Thyroid gland (tissue), 4 donors: ENCODE data around the gene IL17RA. TPM values are rescaled to one million over a fixed set of nuclear protein-coding genes. Genes with fewer than 3 reads are reported as not detected.

Experiments used
- DNase-seq, 2 donors: peaks; one replicate each; pipeline ENCODE4 v3.0.0-alpha.2; 2019
- H3K27ac ChIP-seq, 3 donors: fragments of 200-600 bp; sonication (generic); 1 replicate in 2 of 3; 2 replicates in 1 of 3; pipeline ENCODE4 v1.5.1; 2016 to 2019; ENCODE audit warnings: mild to moderate bottlenecking in 1 of 3, moderate library complexity in 1 of 3
- H3K27me3 ChIP-seq: fragments of 200-600 bp; sonication (generic); one replicate; pipeline ENCODE4 v1.5.1; 2019
- H3K36me3 ChIP-seq, 2 donors: fragments of 200-600 bp; sonication (generic); one replicate each; pipeline ENCODE4 v1.5.1; 2016 to 2019
- H3K4me1 ChIP-seq, 2 donors: fragments of 200-600 bp; sonication (generic); one replicate each; pipeline ENCODE4 v1.5.1; 2017 to 2019
- H3K4me3 ChIP-seq, 3 donors: fragments of 200-600 bp; sonication (generic); replicated peaks in 1 of 3; 1 replicate in 2 of 3; 2 replicates in 1 of 3; pipeline ENCODE4 v1.5.1; 2016; ENCODE audit warnings: mild to moderate bottlenecking in 1 of 3
- H3K9me3 ChIP-seq: fragments of 200-600 bp; sonication (generic); one replicate; pipeline ENCODE4 v1.5.1; 2017
- POLR2A ChIP-seq, 2 donors: fragments of 450-650 bp; IDR thresholded peaks; one replicate each; pipeline ENCODE4 v1.6.1; 2017; ENCODE audit warnings: antibody characterized with exemption in 2 of 2, mild to moderate bottlenecking in 2 of 2, moderate library complexity in 1 of 2
- WGBS, 2 donors: methylation state at CpG; one replicate each; pipeline ENCODE4 v1.1.5; 2017; 5-methylcytosine and 5-hydroxymethylcytosine counted together
- intact Hi-C: fragments of 100-400 bp; cut with DNase I; formaldehyde crosslinking; loops from one replicate; pipeline ENCODE4 v1.15.1; 2023
- total RNA-seq, 4 donors: library from RNA; depleted of rRNA; stranded (reverse); fragments of >200 nt; gene quantifications; one replicate each; pipeline ENCODE4 v1.2.3, GENCODE V29; 2016
- TF ChIP-seq, protein P1 (sequence below), 6 experiments: fragments of 200-600 bp in 3 of 6; fragments of 450-650 bp in 3 of 6; sonication (generic) in 3 of 6; IDR thresholded peaks; one replicate each; pipeline ENCODE4 v1.5.1; 2016 to 2019; ENCODE audit warnings: antibody characterized with exemption in 6 of 6, mild to moderate bottlenecking in 2 of 6, inconsistent platforms in 1 of 6, moderate library complexity in 1 of 6

The IL17RA gene
- total RNA-seq, 4 donors from 2014 or later = 10.3 to 19.1 (median 15.5) TPM

DNA sequence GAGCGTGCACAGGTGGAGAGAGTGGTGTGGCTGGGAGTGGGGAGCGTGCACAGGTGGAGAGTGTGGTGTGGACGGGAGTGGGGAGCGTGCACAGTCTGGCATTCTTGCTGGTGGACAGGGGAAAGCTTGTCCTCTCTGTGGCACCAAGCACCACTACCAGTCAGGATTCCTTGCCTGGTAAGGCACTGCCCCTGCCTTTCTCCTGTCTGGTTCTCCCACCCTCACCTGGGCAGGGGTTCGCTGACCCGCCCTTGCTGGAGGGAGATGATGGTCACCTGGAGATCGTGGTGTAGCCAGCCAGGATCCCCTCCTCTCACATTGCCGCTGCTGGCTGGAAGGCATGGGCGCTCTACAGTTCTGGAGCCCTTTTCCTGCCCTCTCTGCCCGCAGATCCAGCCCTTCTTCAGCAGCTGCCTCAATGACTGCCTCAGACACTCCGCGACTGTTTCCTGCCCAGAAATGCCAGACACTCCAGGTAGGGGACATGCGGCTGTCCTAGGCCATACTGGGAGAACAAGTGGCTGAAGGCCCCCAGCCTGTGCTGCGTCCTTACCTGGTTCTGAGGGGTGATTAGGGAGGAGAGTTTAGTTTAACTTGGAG is 19.6 kb downstream of the IL17RA start:
- H3K4me1 ChIP-seq = peaks cover 6 to 11% of the 10 kb centered on the region in 2 donors
- H3K27me3 ChIP-seq = no peaks in the 10 kb centered on the region
- WGBS, 2 donors = 66 to 67% methylated on average over 7 to 12 of the region's 14 CpGs
- no peak for DNase-seq
- H3K36me3 ChIP-seq = peaks cover 44 to 45% of the 10 kb centered on the region in 2 donors
- no peak overlapping the region for H3K27ac ChIP-seq
- H3K4me3 ChIP-seq = no peak overlapping the region
- no peaks in the 10 kb centered on the region for H3K9me3 ChIP-seq
- intact Hi-C loops = no loop called here
- TF ChIP-seq, protein P1, sequence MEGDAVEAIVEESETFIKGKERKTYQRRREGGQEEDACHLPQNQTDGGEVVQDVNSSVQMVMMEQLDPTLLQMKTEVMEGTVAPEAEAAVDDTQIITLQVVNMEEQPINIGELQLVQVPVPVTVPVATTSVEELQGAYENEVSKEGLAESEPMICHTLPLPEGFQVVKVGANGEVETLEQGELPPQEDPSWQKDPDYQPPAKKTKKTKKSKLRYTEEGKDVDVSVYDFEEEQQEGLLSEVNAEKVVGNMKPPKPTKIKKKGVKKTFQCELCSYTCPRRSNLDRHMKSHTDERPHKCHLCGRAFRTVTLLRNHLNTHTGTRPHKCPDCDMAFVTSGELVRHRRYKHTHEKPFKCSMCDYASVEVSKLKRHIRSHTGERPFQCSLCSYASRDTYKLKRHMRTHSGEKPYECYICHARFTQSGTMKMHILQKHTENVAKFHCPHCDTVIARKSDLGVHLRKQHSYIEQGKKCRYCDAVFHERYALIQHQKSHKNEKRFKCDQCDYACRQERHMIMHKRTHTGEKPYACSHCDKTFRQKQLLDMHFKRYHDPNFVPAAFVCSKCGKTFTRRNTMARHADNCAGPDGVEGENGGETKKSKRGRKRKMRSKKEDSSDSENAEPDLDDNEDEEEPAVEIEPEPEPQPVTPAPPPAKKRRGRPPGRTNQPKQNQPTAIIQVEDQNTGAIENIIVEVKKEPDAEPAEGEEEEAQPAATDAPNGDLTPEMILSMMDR (IDR thresholded peaks at IDR 0.05) = no peak
- no peak for TF ChIP-seq POLR2A (IDR thresholded peaks at IDR 0.05)

DNA sequence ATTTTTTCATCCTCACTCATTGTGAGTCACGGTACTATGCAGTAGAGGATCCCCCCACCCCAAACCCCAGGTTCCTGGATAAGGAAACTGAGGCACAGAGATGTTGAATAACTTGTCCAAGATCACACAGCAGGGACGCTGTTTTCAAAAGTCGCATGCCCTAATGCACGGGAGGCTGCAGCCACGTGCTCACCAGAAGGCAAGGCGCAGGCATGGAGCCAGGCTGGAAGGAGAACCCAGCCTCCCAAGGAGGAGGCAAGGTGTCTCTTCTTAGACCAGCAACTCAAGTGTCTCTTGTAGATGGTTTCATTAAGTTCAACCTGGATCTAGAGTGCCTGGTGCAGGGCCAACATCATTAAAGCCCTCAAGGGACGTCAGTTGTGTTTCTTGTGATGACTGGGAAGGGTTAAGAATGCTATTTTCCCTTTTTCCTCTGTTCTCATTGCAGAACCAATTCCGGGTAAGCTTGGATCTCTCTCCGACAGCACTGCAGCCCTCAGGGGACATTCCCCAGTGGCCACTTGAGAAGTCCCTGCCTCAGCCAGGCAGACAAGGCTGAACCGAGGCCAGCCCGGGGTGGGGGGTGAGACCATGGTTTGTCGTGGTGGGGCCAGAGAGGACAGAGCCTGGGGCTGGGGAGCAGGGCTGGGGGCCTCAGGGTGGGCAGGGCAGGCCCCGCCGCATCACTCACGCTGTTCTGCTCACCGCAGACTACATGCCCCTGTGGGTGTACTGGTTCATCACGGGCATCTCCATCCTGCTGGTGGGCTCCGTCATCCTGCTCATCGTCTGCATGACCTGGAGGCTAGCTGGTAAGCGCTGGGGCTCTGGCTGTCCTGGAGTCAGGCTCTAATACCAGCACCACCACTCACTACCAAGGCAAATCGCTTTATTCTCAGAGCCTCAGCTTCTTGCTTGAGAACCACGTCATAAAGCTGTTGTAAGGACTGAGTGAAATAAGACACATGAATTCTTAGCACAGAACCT is 20.6 kb downstream of the IL17RA start:
- intact Hi-C loops = no loop called here
- peaks cover 36 to 43% of the 10 kb centered on the region in 2 donors for H3K36me3 ChIP-seq
- WGBS, 2 donors = 38 to 43% methylated on average over 12 to 22 of the region's 22 CpGs
- peaks cover 6 to 11% of the 10 kb centered on the region in 2 donors for H3K4me1 ChIP-seq
- H3K27me3 ChIP-seq = no peaks in the 10 kb centered on the region
- peak; percentile 79 to 84 for DNase-seq
- H3K27ac ChIP-seq = no peak overlapping the region
- no peaks in the 10 kb centered on the region for H3K9me3 ChIP-seq
- TF ChIP-seq, protein P1 (IDR thresholded peaks at IDR 0.05) = no peak
- no peak for TF ChIP-seq POLR2A (IDR thresholded peaks at IDR 0.05)
- no peak overlapping the region for H3K4me3 ChIP-seq

DNA sequence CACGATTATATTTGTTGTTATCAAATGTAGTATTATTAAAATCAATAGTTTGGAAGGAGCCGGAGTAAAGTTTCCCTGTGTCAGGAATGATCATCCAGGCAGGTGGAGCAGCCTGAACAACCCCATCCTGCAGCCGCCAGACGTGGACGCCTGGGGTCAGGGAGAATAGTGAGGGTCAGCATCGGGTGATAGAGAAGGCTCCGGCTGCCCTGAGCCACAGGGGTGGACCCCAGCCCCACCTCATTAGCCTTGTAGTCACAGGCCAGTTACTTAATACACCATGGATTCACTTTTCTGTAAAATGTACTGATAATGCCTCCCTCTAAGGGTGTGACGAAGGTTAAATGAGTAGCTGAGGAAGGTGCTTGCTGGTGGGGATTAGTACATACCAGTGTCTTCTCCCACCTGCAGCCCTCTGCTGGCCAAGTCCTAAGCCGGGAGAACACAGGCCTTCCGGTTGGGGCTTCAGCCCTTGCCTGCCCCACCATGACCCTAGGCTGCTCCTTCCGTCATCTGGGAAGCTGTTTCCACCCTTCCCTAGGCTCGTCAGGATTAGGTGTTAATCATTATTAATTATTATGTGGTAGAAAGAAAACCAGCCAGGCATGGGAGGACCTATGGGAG is 21.5 kb downstream of the IL17RA start:
- no peak for TF ChIP-seq POLR2A (IDR thresholded peaks at IDR 0.05)
- TF ChIP-seq, protein P1 (IDR thresholded peaks at IDR 0.05) = no peak
- H3K36me3 ChIP-seq = peaks cover 28 to 35% of the 10 kb centered on the region in 2 donors
- H3K27ac ChIP-seq = no peak overlapping the region
- intact Hi-C loops = no loop called here
- no peak overlapping the region for H3K4me3 ChIP-seq
- H3K4me1 ChIP-seq = peaks cover 6 to 11% of the 10 kb centered on the region in 2 donors
- no peaks in the 10 kb centered on the region for H3K27me3 ChIP-seq
- no peak for DNase-seq
- H3K9me3 ChIP-seq = no peaks in the 10 kb centered on the region
- WGBS, 2 donors = 88 to 91% methylated on average over 12 of the region's 12 CpGs

DNA sequence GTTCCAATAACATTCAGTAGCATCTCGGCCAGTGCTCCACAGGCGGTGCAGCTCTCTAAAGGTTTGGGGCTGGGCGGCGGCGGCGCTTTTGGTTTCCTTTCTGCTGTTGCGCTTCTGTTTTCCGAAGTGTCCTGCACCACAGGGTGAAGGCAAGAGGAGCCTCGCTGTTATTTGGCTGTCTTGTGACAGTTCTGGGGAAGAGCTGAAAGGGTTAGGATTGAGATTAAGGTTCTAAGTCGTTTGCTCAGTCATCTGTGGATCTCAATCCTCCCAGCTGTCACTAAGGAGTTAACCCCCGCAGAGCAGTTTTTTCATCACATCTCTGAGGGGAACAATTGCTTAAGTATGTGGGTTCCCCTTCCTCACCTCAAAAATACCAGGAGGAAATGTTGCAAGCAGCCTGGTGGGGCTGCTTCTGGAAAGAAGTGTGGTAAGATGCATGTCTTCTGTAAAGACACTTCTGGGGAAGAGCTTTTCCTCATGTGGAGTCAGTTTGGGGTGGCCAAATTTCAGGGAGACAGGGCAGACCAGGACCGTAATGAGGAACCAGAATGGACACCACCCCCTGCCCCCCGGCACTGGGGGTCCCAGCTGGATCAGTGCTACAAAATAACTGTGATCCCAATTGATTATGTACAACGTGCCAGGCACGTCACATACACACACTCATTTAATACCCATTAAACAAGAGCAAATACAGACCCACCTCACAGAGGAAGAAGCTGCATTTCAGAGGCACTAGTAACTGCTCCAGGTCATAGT is 22.2 kb downstream of the IL17RA start:
- Histone ChIP-seq H3K4me3 (no peak overlapping the region), H3K27ac (no peak overlapping the region), H3K4me1 (peaks cover 6 to 11% of the 10 kb centered on the region in 2 donors), H3K9me3 (no peaks in the 10 kb centered on the region), H3K27me3 (no peaks in the 10 kb centered on the region), H3K36me3 (peaks cover 23 to 28% of the 10 kb centered on the region in 2 donors)
- intact Hi-C loops = no loop called here
- 88 to 92% methylated on average over 15 of the region's 15 CpGs for WGBS, 2 donors
- TF ChIP-seq, protein P1 (IDR thresholded peaks at IDR 0.05) = no peak
- no peak for TF ChIP-seq POLR2A (IDR thresholded peaks at IDR 0.05)
- no peak for DNase-seq
